Measurements from ENCODE around the gene CNNM4. TPM values are rescaled to one million over a fixed set of nuclear protein-coding genes. Genes with fewer than 3 reads are reported as not detected.

The CNNM4 gene
- total RNA-seq, 1 donor from 2014 or later = 5.8 TPM

- Histone ChIP-seq H3K4me1 (ENCODE audit: insufficient read depth, low read length) (no peaks in the 10 kb centered on the region), H3K9me3 (ENCODE audit: insufficient read depth, low read depth, low read length) (no peaks in the 10 kb centered on the region), H3K9ac (ENCODE audit: low read length) (no peak overlapping the region), H2AFZ (ENCODE audit: low read depth, low read length) (no peak overlapping the region), H3K4me3 (ENCODE audit: insufficient read depth, low read depth, low read length) (no peak overlapping the region), H3K79me2 (ENCODE audit: insufficient read depth, low read length) (no peaks in the 10 kb centered on the region), H3K27ac (ENCODE audit: low read depth, low read length) (no peak overlapping the region), H4K20me1 (ENCODE audit: insufficient read depth, low read length) (peaks cover 4% of the 10 kb centered on the region), H3K4me2 (ENCODE audit: low read length) (no peak overlapping the region), H3K36me3 (ENCODE audit: insufficient read depth, low read length) (no peaks in the 10 kb centered on the region), H3K27me3 (ENCODE audit: insufficient read depth, low read length) (no peaks in the 10 kb centered on the region)
- H3K27ac Mint-ChIP-seq (ENCODE audit: unreplicated experiment) = no peak overlapping the region
- H3K27me3 Mint-ChIP-seq (ENCODE audit: low read depth, unreplicated experiment) = no peaks in the 10 kb centered on the region
- DNase-seq (ENCODE audit: low read depth) (no peak), FAIRE-seq (no peak)
- TF ChIP-seq CTCF (IDR thresholded peaks at IDR 0.05; ENCODE audit: insufficient read depth, low read depth, low read length) (no peak), EZH2 (IDR thresholded peaks at IDR 0.05; ENCODE audit: insufficient read depth, low read length) (no peak)
- no peak overlapping the region for H3K4me3 Mint-ChIP-seq (ENCODE audit: unreplicated experiment)
- no peaks in the 10 kb centered on the region for H3K9me3 Mint-ChIP-seq (ENCODE audit: unreplicated experiment)
- peaks cover 4% of the 10 kb centered on the region for H3K4me1 Mint-ChIP-seq (ENCODE audit: low read depth, unreplicated experiment)
- H3K36me3 Mint-ChIP-seq (ENCODE audit: low read depth, unreplicated experiment) = peaks cover 3% of the 10 kb centered on the region
Observed at GRCh38 chr2:96772903-96773671, 12.4 kb downstream of the CNNM4 start.

GRCh38 chr2:96773922-96774321 is 13.2 kb downstream of the CNNM4 start:
- H4K20me1 ChIP-seq (ENCODE audit: insufficient read depth, low read length) = no peaks in the 10 kb centered on the region
- Mint-ChIP-seq H3K4me3 (ENCODE audit: unreplicated experiment) (no peak overlapping the region), H3K36me3 (ENCODE audit: low read depth, unreplicated experiment) (peaks cover 3% of the 10 kb centered on the region), H3K27ac (ENCODE audit: unreplicated experiment) (no peak overlapping the region), H3K4me1 (ENCODE audit: low read depth, unreplicated experiment) (peaks cover 4% of the 10 kb centered on the region), H3K9me3 (ENCODE audit: unreplicated experiment) (no peaks in the 10 kb centered on the region), H3K27me3 (ENCODE audit: low read depth, unreplicated experiment) (no peaks in the 10 kb centered on the region)
- H3K4me1 ChIP-seq (ENCODE audit: insufficient read depth, low read length) = no peaks in the 10 kb centered on the region
- no peaks in the 10 kb centered on the region for H3K9me3 ChIP-seq (ENCODE audit: insufficient read depth, low read depth, low read length)
- no peak overlapping the region for H3K27ac ChIP-seq (ENCODE audit: low read depth, low read length)
- H3K4me3 ChIP-seq (ENCODE audit: insufficient read depth, low read depth, low read length) = no peak overlapping the region
- DNase-seq (ENCODE audit: low read depth) = no peak
- TF ChIP-seq EZH2 (IDR thresholded peaks at IDR 0.05; ENCODE audit: insufficient read depth, low read length) (no peak), CTCF (IDR thresholded peaks at IDR 0.05; ENCODE audit: insufficient read depth, low read depth, low read length) (no peak)
- H2AFZ ChIP-seq (ENCODE audit: low read depth, low read length) = no peak overlapping the region
- H3K9ac ChIP-seq (ENCODE audit: low read length) = no peak overlapping the region
- H3K79me2 ChIP-seq (ENCODE audit: insufficient read depth, low read length) = no peaks in the 10 kb centered on the region
- no peaks in the 10 kb centered on the region for H3K27me3 ChIP-seq (ENCODE audit: insufficient read depth, low read length)
- no peaks in the 10 kb centered on the region for H3K36me3 ChIP-seq (ENCODE audit: insufficient read depth, low read length)
- no peak overlapping the region for H3K4me2 ChIP-seq (ENCODE audit: low read length)
- FAIRE-seq = no peak

- Mint-ChIP-seq H3K36me3 (ENCODE audit: low read depth, unreplicated experiment) (peaks cover 3% of the 10 kb centered on the region), H3K9me3 (ENCODE audit: unreplicated experiment) (no peaks in the 10 kb centered on the region), H3K4me1 (ENCODE audit: low read depth, unreplicated experiment) (peaks cover 4% of the 10 kb centered on the region), H3K27me3 (ENCODE audit: low read depth, unreplicated experiment) (no peaks in the 10 kb centered on the region), H3K4me3 (ENCODE audit: unreplicated experiment) (no peak overlapping the region), H3K27ac (ENCODE audit: unreplicated experiment) (no peak overlapping the region)
- Histone ChIP-seq H3K79me2 (ENCODE audit: insufficient read depth, low read length) (no peaks in the 10 kb centered on the region), H3K4me3 (ENCODE audit: insufficient read depth, low read depth, low read length) (no peak overlapping the region), H3K4me1 (ENCODE audit: insufficient read depth, low read length) (no peaks in the 10 kb centered on the region), H2AFZ (ENCODE audit: low read depth, low read length) (no peak overlapping the region), H3K4me2 (ENCODE audit: low read length) (no peak overlapping the region), H3K27ac (ENCODE audit: low read depth, low read length) (no peak overlapping the region), H3K27me3 (ENCODE audit: insufficient read depth, low read length) (no peaks in the 10 kb centered on the region), H4K20me1 (ENCODE audit: insufficient read depth, low read length) (no peaks in the 10 kb centered on the region), H3K9ac (ENCODE audit: low read length) (no peak overlapping the region), H3K36me3 (ENCODE audit: insufficient read depth, low read length) (no peaks in the 10 kb centered on the region), H3K9me3 (ENCODE audit: insufficient read depth, low read depth, low read length) (no peaks in the 10 kb centered on the region)
- DNase-seq (ENCODE audit: low read depth) (no peak), FAIRE-seq (no peak)
- TF ChIP-seq CTCF (IDR thresholded peaks at IDR 0.05; ENCODE audit: insufficient read depth, low read depth, low read length) (no peak), EZH2 (IDR thresholded peaks at IDR 0.05; ENCODE audit: insufficient read depth, low read length) (no peak)
Observed at GRCh38 chr2:96775160-96775559, 14.5 kb downstream of the CNNM4 start.
